PC-3 (cell line): Measurements from ENCODE around the gene FOXP1. TPM values are rescaled to one million over a fixed set of nuclear protein-coding genes. Genes with fewer than 3 reads are reported as not detected.

Source experiments
- ATAC-seq: fragments of 200-7000 bp; cut with Tn5 transposase; 2 replicates; pipeline ENCODE4 v1.9.1; 2020; ENCODE audit warnings: mild to moderate bottlenecking, moderate library complexity
- BruUV-seq: library from RNA; stranded (reverse); fragments of 400-500 nt; replicated peaks from 2 replicates; lab custom pipeline; 2021; lab: Mats Ljungman, UMichigan
- CTCF ChIA-PET: fragments of 300-600 bp; sonication (Branson Sonifier 250); formaldehyde crosslinking; loops from one replicate; lab custom pipeline; 2022; ENCODE audit warnings: antibody characterized with exemption; lab: Charles Lee
- POLR2A ChIA-PET: fragments of 300-600 bp; sonication (Branson Sonifier 250); formaldehyde crosslinking; loops from one replicate; lab custom pipeline; 2022; ENCODE audit warnings: antibody characterized with exemption; ENCODE audit not compliant: unreplicated experiment; lab: Charles Lee
- DNase-seq: peaks from one replicate; pipeline ENCODE4 v3.0.0-alpha.2; 2015
- H2AFZ ChIP-seq: fragments of 300-600 bp; sonication (generic); 2 replicates; pipeline ENCODE4 v1.6.0; 2016; ENCODE audit warnings: antibody characterized with exemption, low read length
- H3F3A ChIP-seq: fragments of 300-600 bp; sonication (generic); one replicate; pipeline ENCODE4 v1.6.0; 2017; ENCODE audit warnings: antibody characterized with exemption, low read length, control low read depth, mild to moderate bottlenecking; ENCODE audit not compliant: unreplicated experiment
- H3K27ac ChIP-seq: fragments of 300-600 bp; sonication (generic); 2 replicates; pipeline ENCODE4 v1.5.1; 2016; ENCODE audit warnings: mild to moderate bottlenecking, low read length
- H3K27me3 ChIP-seq: fragments of 300-600 bp; sonication (generic); 2 replicates; pipeline ENCODE4 v1.6.1; 2016; ENCODE audit warnings: low read length, mixed read lengths
- H3K36me3 ChIP-seq: fragments of 300-600 bp; sonication (generic); 2 replicates; pipeline ENCODE4 v1.6.1; 2016; ENCODE audit warnings: low read depth, mixed run types, low read length, mixed read lengths
- H3K4me1 ChIP-seq: fragments of 300-600 bp; sonication (generic); 2 replicates; pipeline ENCODE4 v1.5.1; 2016; ENCODE audit warnings: low read length; ENCODE audit not compliant: insufficient read depth
- H3K4me2 ChIP-seq: fragments of 300-600 bp; sonication (generic); 2 replicates; pipeline ENCODE4 v1.6.0; 2016; ENCODE audit warnings: low read length
- H3K4me3 ChIP-seq: fragments of 300-600 bp; sonication (generic); 2 replicates; pipeline ENCODE4 v1.5.1; 2016; ENCODE audit warnings: mild to moderate bottlenecking, low read length, mixed read lengths
- H3K79me2 ChIP-seq: fragments of 300-600 bp; sonication (generic); 2 replicates; pipeline ENCODE4 v1.6.1; 2017; ENCODE audit warnings: low read length, mixed read lengths
- H3K9ac ChIP-seq: fragments of 300-600 bp; sonication (generic); 2 replicates; pipeline ENCODE4 v1.6.0; 2016; ENCODE audit warnings: mild to moderate bottlenecking, low read length
- H3K9me2 ChIP-seq: fragments of 300-600 bp; sonication (generic); replicated peaks from 2 replicates; pipeline ENCODE4 v1.6.1; 2016; ENCODE audit warnings: mixed run types, low read length, mixed read lengths
- H3K9me3 ChIP-seq: fragments of 300-600 bp; sonication (generic); 2 replicates; pipeline ENCODE4 v1.6.1; 2016; ENCODE audit warnings: low read length, mixed read lengths
- H4K20me1 ChIP-seq: fragments of 300-600 bp; sonication (generic); 2 replicates; pipeline ENCODE4 v1.6.1; 2016; ENCODE audit warnings: low read length, mixed read lengths
- EZH2 ChIP-seq: fragments of 300-600 bp; sonication (generic); IDR thresholded peaks from one replicate; pipeline ENCODE4 v1.6.1; 2017; ENCODE audit warnings: antibody characterized with exemption, mild to moderate bottlenecking, low read length; ENCODE audit not compliant: unreplicated experiment
- EZH2phosphoT487 ChIP-seq: fragments of 300-600 bp; sonication (generic); IDR thresholded peaks from 2 replicates; pipeline ENCODE4 v1.6.1; 2018; ENCODE audit warnings: mild to moderate bottlenecking, antibody characterized with exemption, low read length, borderline replicate concordance
- intact Hi-C: fragments of 100-400 bp; cut with micrococcal nuclease; formaldehyde crosslinking; loops from 2 replicates; pipeline ENCODE4 v1.9.0; 2023
- total RNA-seq: library from RNA; depleted of rRNA; stranded (reverse); fragments of >200 nt; gene quantifications from 2 replicates; pipeline ENCODE4 v1.2.3, GENCODE V29; 2014
- TF ChIP-seq, protein P1 (sequence below): fragments of 300-600 bp; sonication (generic); conservative IDR thresholded peaks from 2 replicates; pipeline ENCODE4 v1.5.1; 2017; ENCODE audit warnings: antibody characterized with exemption, low read depth, mild to moderate bottlenecking, low read length

FOXP1 gene
- total RNA-seq, 1 experiment from 2014 or later: 35.3 TPM

DNA sequence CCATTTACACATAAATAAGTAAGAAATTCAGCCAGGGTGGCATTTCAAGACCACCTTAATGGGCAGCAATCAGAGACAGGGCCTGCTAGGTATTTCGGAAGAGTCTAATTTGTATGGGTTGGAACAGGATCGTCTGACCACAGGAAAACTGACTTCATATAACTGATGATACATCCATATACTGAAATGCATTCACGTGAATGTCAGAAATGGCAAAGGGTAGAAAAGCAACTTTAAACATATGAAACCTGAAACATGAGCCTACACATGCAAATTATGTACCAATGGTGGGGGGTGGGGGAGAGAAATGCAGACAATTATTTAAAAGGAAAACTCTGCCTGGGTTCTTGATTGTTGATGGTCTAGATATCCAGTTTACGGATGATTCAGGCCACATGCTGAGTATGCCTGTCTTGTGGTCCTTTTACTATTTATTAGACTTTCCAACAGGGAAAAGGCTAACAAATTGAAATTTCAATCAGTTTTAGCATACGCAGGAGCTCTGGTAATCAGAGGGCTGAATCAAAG lies 582.2 kb downstream of the FOXP1 start:
- TF ChIP-seq EZH2 (no peak), EZH2phosphoT487 (no peak)
- TF ChIP-seq, protein P1, sequence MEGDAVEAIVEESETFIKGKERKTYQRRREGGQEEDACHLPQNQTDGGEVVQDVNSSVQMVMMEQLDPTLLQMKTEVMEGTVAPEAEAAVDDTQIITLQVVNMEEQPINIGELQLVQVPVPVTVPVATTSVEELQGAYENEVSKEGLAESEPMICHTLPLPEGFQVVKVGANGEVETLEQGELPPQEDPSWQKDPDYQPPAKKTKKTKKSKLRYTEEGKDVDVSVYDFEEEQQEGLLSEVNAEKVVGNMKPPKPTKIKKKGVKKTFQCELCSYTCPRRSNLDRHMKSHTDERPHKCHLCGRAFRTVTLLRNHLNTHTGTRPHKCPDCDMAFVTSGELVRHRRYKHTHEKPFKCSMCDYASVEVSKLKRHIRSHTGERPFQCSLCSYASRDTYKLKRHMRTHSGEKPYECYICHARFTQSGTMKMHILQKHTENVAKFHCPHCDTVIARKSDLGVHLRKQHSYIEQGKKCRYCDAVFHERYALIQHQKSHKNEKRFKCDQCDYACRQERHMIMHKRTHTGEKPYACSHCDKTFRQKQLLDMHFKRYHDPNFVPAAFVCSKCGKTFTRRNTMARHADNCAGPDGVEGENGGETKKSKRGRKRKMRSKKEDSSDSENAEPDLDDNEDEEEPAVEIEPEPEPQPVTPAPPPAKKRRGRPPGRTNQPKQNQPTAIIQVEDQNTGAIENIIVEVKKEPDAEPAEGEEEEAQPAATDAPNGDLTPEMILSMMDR: no peak
- Histone ChIP-seq H3K36me3 (no peaks in the 10 kb centered on the region), H2AFZ (no peak overlapping the region), H4K20me1 (no peaks in the 10 kb centered on the region), H3K27me3 (no peaks in the 10 kb centered on the region), H3F3A (no peaks in the 10 kb centered on the region), H3K4me3 (no peak overlapping the region), H3K4me1 (peaks cover 13% of the 10 kb centered on the region), H3K9me3 (no peaks in the 10 kb centered on the region), H3K9ac (no peak overlapping the region), H3K27ac (no peak overlapping the region), H3K4me2 (no peak overlapping the region), H3K79me2 (peaks cover 5% of the 10 kb centered on the region; the same call in 1 of the 2 replicates), H3K9me2 (no peaks in the 10 kb centered on the region)
- ChIA-PET POLR2A (no interaction called here), CTCF (no interaction called here)
- BruUV-seq: no TSS peak
- intact Hi-C loops: no loop called here
- DNase-seq (no peak), ATAC-seq (no peak)

DNA sequence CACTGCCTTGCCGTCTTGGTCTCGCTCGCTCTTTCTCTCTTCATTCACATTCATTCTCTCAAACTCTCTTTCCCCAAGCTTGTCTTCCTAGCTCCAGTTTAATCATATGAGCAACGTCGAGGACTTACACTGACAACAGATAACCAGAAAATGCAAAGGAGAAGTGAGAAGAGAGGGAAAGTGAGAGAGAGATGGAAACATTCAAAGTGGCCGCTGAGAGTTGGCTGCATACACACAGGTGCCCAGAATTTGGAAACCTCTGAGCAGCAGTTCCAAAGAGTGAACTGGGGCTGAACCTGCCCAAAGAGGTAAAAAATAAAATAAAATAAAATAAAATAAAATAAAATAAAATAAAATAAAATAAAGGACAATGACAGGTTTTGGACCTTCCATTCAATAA lies 583.0 kb downstream of the FOXP1 start:
- CTCF ChIA-PET: no interaction called here
- Histone ChIP-seq H2AFZ (no peak overlapping the region), H3K79me2 (peaks cover 1% of the 10 kb centered on the region; the same call in 1 of the 2 replicates), H3K9ac (no peak overlapping the region), H3K36me3 (no peaks in the 10 kb centered on the region), H3K4me3 (no peak overlapping the region), H3K27ac (no peak overlapping the region), H3F3A (no peaks in the 10 kb centered on the region), H3K9me3 (no peaks in the 10 kb centered on the region), H4K20me1 (no peaks in the 10 kb centered on the region), H3K27me3 (no peaks in the 10 kb centered on the region), H3K4me1 (peaks cover 13% of the 10 kb centered on the region), H3K4me2 (no peak overlapping the region), H3K9me2 (no peaks in the 10 kb centered on the region)
- DNase-seq (no peak), ATAC-seq (no peak)
- TF ChIP-seq, protein P1: no peak
- TF ChIP-seq EZH2phosphoT487: no peak
- no peak for TF ChIP-seq EZH2
- no TSS peak for BruUV-seq
- intact Hi-C loops: no loop called here
- POLR2A ChIA-PET: no interaction called here

DNA sequence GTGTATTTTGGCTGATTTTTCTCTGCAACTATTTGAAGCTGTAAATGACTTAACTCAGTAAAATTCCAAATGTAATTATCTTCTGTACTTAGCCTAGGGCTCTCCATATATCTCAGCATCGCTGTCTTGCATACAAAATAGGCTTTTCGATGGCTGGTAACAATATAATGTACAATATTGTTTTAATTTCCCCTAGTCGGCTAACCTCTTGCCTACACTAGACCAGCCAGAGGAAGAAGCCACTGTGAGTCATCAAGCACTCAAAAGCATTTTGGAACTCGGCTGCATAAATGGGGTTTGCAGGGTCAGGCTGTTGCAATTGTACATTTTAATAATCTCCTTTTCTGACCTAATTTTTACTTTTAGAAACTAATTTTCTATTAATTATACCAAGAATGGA lies 583.8 kb downstream of the FOXP1 start:
- no peak overlapping the region for H3K9ac ChIP-seq
- BruUV-seq: TSS peak; percentile 5
- H3K4me1 ChIP-seq: peaks cover 13% of the 10 kb centered on the region
- H3K9me3 ChIP-seq: no peaks in the 10 kb centered on the region
- ATAC-seq (peak; percentile 98), DNase-seq (peak; percentile 75)
- intact Hi-C loops: no loop called here
- no peak overlapping the region for H3K27ac ChIP-seq
- no peaks in the 10 kb centered on the region for H4K20me1 ChIP-seq
- no peaks in the 10 kb centered on the region for H3K79me2 ChIP-seq
- ChIA-PET POLR2A (interaction anchor here (0.6 kb wide), 1 partner anchor 1259 kb away, joined by 7 read pairs; no protein-coding TSS in a partner anchor), CTCF (no interaction called here)
- no peaks in the 10 kb centered on the region for H3K9me2 ChIP-seq
- H2AFZ ChIP-seq: no peak overlapping the region
- H3K4me2 ChIP-seq: peak overlapping the region; percentile 71
- H3F3A ChIP-seq: no peaks in the 10 kb centered on the region
- H3K4me3 ChIP-seq: peak overlapping the region; percentile 25; the same call in 1 of the 2 replicates
- no peaks in the 10 kb centered on the region for H3K36me3 ChIP-seq
- no peaks in the 10 kb centered on the region for H3K27me3 ChIP-seq
- TF ChIP-seq EZH2 (no peak), EZH2phosphoT487 (no peak)
- TF ChIP-seq, protein P1: no peak
